Transverse colon (tissue), 4 donors: ENCODE measurements around the gene ZNF143. TPM values are rescaled to one million over a fixed set of nuclear protein-coding genes. Genes with fewer than 3 reads are reported as not detected.
A peak's percentile ranks its signal among the peaks of the same experiment; 100 is the strongest.

Experiments used
- DNase-seq: peaks from one replicate; pipeline ENCODE4 v3.0.0-alpha.2; 2019
- H3K27ac ChIP-seq, 4 donors: fragments of 200-600 bp; sonication (generic); 2 replicates each; pipeline ENCODE4 v1.5.1; 2016 to 2018; ENCODE audit warnings: inconsistent platforms in 4 of 4
- H3K27me3 ChIP-seq: fragments of 200-600 bp; sonication (generic); 2 replicates; pipeline ENCODE4 v1.5.1; 2017; ENCODE audit warnings: inconsistent platforms
- H3K36me3 ChIP-seq, 4 donors: fragments of 200-600 bp; sonication (generic); 2 replicates each; pipeline ENCODE4 v1.5.1; 2017 to 2019; ENCODE audit warnings: inconsistent platforms in 4 of 4
- H3K4me1 ChIP-seq, 4 donors: fragments of 200-600 bp; sonication (generic); 2 replicates each; pipeline ENCODE4 v1.5.1; 2017 to 2020; ENCODE audit warnings: inconsistent platforms in 4 of 4
- H3K4me3 ChIP-seq, 4 donors: fragments of 200-600 bp; sonication (generic); 1 replicate in 1 of 4; 2 replicates in 3 of 4; pipeline versions ENCODE4 v1.5.1 to v1.6.1; 2017 to 2019; ENCODE audit warnings: inconsistent platforms in 4 of 4
- H3K9me3 ChIP-seq, 2 donors: fragments of 200-600 bp; sonication (generic); 2 replicates each; pipeline ENCODE4 v1.5.1; 2017 to 2019; ENCODE audit warnings: inconsistent platforms in 2 of 2
- EP300 ChIP-seq: sonication (generic); formaldehyde crosslinking; IDR thresholded peaks from one replicate; pipeline ENCODE4 v1.6.1; 2017; ENCODE audit warnings: antibody characterized with exemption, low read depth
- POLR2A ChIP-seq: fragments of 450-650 bp; IDR thresholded peaks from one replicate; pipeline ENCODE4 v1.6.1; 2016; ENCODE audit warnings: antibody characterized with exemption, mild to moderate bottlenecking, moderate library complexity
- POLR2AphosphoS5 ChIP-seq, 3 donors: sonication (generic); formaldehyde crosslinking; IDR thresholded peaks; one replicate each; pipeline ENCODE4 v1.6.1; 2016; ENCODE audit warnings: antibody characterized with exemption in 3 of 3
- WGBS, 2 donors: methylation state at CpG; one replicate each; pipeline ENCODE4 v1.1.5; 2018; ENCODE audit warnings: low coverage in 1 of 2; 5-methylcytosine and 5-hydroxymethylcytosine counted together
- in situ Hi-C, 4 donors: fragments of 200-750 bp; cut with MboI; loops; one replicate each; pipeline versions ENCODE4 v1.15.0 to v1.15.1; 2017; ENCODE audit warnings: low sequenced_read_pairs in 3 of 4, low pct_ligation_motif_present in 1 of 4, low pct_unique_long_range_greater_than_20kb in 1 of 4
- intact Hi-C: fragments of 100-400 bp; cut with DNase I; formaldehyde crosslinking; loops from one replicate; pipeline ENCODE4 v1.15.1; 2023; ENCODE audit warnings: low total_unique reads
- small RNA-seq, 4 donors: library from RNA; depleted of rRNA; stranded (forward); fragments of <200 nt; gene quantifications; one replicate each; pipeline ENCODE3, GENCODE V24; 2016
- total RNA-seq, 4 donors: library from RNA; depleted of rRNA; stranded (reverse); fragments of >200 nt; gene quantifications; one replicate each; pipeline ENCODE4 v1.1.0, GENCODE V29; 2016
- TF ChIP-seq, protein P1 (sequence below), 5 experiments: fragments of 200-600 bp in 3 of 5; fragments of 450-650 bp in 2 of 5; sonication (generic) in 3 of 5; IDR thresholded peaks; 1 replicate in 2 of 5; 2 replicates in 3 of 5; pipeline ENCODE4 v1.5.1; 2016 to 2017; ENCODE audit warnings: antibody characterized with exemption in 5 of 5, inconsistent platforms in 3 of 5, mild to moderate bottlenecking in 2 of 5, moderate library complexity in 1 of 5

Gene ZNF143
- total RNA-seq, 4 donors from 2014 or later, result 6.6 to 21.8 (median 14.3) TPM

DNA sequence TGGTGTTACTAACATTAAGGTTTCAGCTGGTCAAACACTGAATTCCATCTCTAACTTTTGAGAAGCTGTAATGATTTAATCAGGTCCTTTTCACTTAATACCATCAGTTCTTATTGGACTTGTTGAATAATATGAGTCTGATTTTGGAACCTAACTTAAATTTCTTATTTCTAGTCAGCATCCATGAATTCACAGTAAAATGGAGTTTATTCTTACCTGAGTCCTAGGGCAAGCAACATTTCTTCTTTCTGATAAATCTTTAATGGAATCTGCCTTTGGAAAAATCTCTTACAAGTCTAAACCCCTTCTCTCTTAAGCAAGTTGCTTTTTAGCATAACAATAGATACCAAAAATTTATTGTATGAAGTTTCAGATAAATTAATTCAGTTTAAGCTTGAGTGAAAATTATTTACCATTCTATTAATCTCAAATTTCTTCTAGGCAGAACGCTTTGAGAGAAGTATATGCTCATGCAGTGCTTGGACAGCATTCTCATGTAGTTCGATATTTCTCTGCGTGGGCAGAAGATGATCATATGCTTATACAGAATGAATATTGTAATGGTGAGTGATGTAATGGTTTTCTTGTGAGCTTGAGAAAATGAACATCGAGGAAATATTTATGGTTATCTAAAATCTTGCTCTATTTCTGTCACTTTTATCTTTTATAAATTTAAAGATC is 116.0 kb downstream of the ZNF143 start:
- Histone ChIP-seq H3K4me3 (peak overlapping the region in 3 of 4 donors; percentile 7 to 92 (median 89)), H3K36me3 (peaks cover 0 to 5% (median under 1%) of the 10 kb centered on the region in 4 donors), H3K4me1 (peaks cover 4 to 35% (median 22%) of the 10 kb centered on the region in 4 donors), H3K27me3 (no peaks in the 10 kb centered on the region), H3K27ac (peak overlapping the region; percentile 97 to 98 (median 98)), H3K9me3 (no peaks in the 10 kb centered on the region)
- DNase-seq, result no peak
- intact Hi-C loops (no loop called here), in situ Hi-C loops (no loop called here)
- no peak for TF ChIP-seq POLR2AphosphoS5 (IDR thresholded peaks at IDR 0.05)
- no peak for TF ChIP-seq POLR2A
- TF ChIP-seq, protein P1, sequence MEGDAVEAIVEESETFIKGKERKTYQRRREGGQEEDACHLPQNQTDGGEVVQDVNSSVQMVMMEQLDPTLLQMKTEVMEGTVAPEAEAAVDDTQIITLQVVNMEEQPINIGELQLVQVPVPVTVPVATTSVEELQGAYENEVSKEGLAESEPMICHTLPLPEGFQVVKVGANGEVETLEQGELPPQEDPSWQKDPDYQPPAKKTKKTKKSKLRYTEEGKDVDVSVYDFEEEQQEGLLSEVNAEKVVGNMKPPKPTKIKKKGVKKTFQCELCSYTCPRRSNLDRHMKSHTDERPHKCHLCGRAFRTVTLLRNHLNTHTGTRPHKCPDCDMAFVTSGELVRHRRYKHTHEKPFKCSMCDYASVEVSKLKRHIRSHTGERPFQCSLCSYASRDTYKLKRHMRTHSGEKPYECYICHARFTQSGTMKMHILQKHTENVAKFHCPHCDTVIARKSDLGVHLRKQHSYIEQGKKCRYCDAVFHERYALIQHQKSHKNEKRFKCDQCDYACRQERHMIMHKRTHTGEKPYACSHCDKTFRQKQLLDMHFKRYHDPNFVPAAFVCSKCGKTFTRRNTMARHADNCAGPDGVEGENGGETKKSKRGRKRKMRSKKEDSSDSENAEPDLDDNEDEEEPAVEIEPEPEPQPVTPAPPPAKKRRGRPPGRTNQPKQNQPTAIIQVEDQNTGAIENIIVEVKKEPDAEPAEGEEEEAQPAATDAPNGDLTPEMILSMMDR (IDR thresholded peaks at IDR 0.05), result no peak
- no peak for TF ChIP-seq EP300
- 50% methylated on average over 4 of the region's 4 CpGs for WGBS, 2 donors

- no peak for DNase-seq
- Histone ChIP-seq H3K4me3 (peak overlapping the region in 3 of 4 donors; percentile 7 to 92 (median 89)), H3K27ac (peak overlapping the region; percentile 97 to 98 (median 98)), H3K36me3 (peaks cover 0 to 13% (median 4%) of the 10 kb centered on the region in 4 donors), H3K4me1 (peaks cover 0 to 28% (median 19%) of the 10 kb centered on the region in 4 donors), H3K27me3 (no peaks in the 10 kb centered on the region), H3K9me3 (no peaks in the 10 kb centered on the region)
- in situ Hi-C loops (no loop called here), intact Hi-C loops (no loop called here)
- WGBS, 2 donors, result 32 to 41% methylated on average over 5 to 7 of the region's 7 CpGs
- TF ChIP-seq, protein P1 (IDR thresholded peaks at IDR 0.05), result no peak
- TF ChIP-seq POLR2A (no peak), EP300 (no peak), POLR2AphosphoS5 (IDR thresholded peaks at IDR 0.05) (no peak)
These were observed 116.7 kb downstream of the ZNF143 start for GRCh38 chr11:9577556-9577955.

Small RNA genes within 50 kb of the gene (small RNA-seq; reads per million reads assigned to genes)
- gene RF01210 (0 reads per million in 4 donors), gene SNORA23 (13.2 to 91.9 (median 22.7) reads per million in 4 donors)

Other genes with a start within 250 kb of the ZNF143 start
- gene DENND5A, start 195.7 kb upstream of the ZNF143 start, total RNA-seq, result 100 to 1,000 TPM in 1 of 4 donors, 10 to 100 TPM in 3; 18.9 to 117 (median 22.7) TPM
- gene TMEM41B, start 146.4 kb upstream of the ZNF143 start, total RNA-seq, result 10 to 100 TPM; 13.7 to 53.9 (median 51.8) TPM
- gene IPO7, start 76.4 kb upstream of the ZNF143 start, total RNA-seq, result 10 to 100 TPM; 20.9 to 64.5 (median 44.6) TPM
- gene WEE1, start 112.7 kb downstream of the ZNF143 start, total RNA-seq, result 10 to 100 TPM in 3 of 4 donors, 1 to 10 TPM in 1; 7.9 to 48.2 (median 31.8) TPM
- gene SWAP70, start 203.1 kb downstream of the ZNF143 start, total RNA-seq, result 10 to 100 TPM; 18.8 to 52.5 (median 29.1) TPM